GM19395 (cell line): ENCODE measurements around the gene NDRG2.

ENCODE experiments used
- ATAC-seq: cut with Tn5 transposase; IDR thresholded peaks from one replicate; pipeline ENCODE4 v1.9.1; 2021; ENCODE audit warnings: mild to moderate bottlenecking, moderate library complexity; ENCODE audit not compliant: unreplicated experiment

NDRG2 gene

GRCh38 chr14:21024585-21025370 lies at the start of gene NDRG2:
TSS of gene NDRG2 (minus strand) at chr14:21025061. CDS start at chr14:21023315, 1,746 bp downstream.
- ATAC-seq = no peak

- no peak for ATAC-seq
Measured at GRCh38 chr14:21073921-21074320, 49.1 kb upstream of the NDRG2 start.

GRCh38 chr14:21072781-21073339 lies 48.0 kb upstream of the NDRG2 start:
- no peak for ATAC-seq

GRCh38 chr14:21072031-21072473 lies 47.2 kb upstream of the NDRG2 start:
- ATAC-seq = no peak

GRCh38 chr14:21071225-21072030 lies 46.6 kb upstream of the NDRG2 start:
- ATAC-seq = peak; percentile 83

GRCh38 chr14:21070610-21071224 lies 45.9 kb upstream of the NDRG2 start:
- peak; percentile 26 for ATAC-seq

GRCh38 chr14:21070083-21070609 lies 45.3 kb upstream of the NDRG2 start, which contains the start of gene ARHGEF40:
TSS of gene ARHGEF40 (plus strand) at chr14:21070304. CDS start at chr14:21070397, 93 bp downstream.
- no peak for ATAC-seq

GRCh38 chr14:21069388-21070082 lies 44.7 kb upstream of the NDRG2 start:
- no peak for ATAC-seq

GRCh38 chr14:21068521-21069387 lies 43.9 kb upstream of the NDRG2 start:
- ATAC-seq = no peak

- ATAC-seq = no peak
Measured at GRCh38 chr14:21066882-21067502, 42.1 kb upstream of the NDRG2 start.

- no peak for ATAC-seq
Measured at GRCh38 chr14:21063479-21063878, 38.6 kb upstream of the NDRG2 start.

GRCh38 chr14:21061347-21061668 lies 36.4 kb upstream of the NDRG2 start:
- no peak for ATAC-seq

GRCh38 chr14:21060614-21061346 lies 35.9 kb upstream of the NDRG2 start:
- no peak for ATAC-seq

GRCh38 chr14:21059842-21060613 lies 35.2 kb upstream of the NDRG2 start:
- no peak for ATAC-seq

GRCh38 chr14:21058903-21059302 lies 34.0 kb upstream of the NDRG2 start:
- no peak for ATAC-seq

GRCh38 chr14:21057803-21058675 lies 33.2 kb upstream of the NDRG2 start, which contains the start of gene RNASE8:
TSS of gene RNASE8 (plus strand) at chr14:21057822. CDS start at chr14:21057893, 71 bp downstream.
- no peak for ATAC-seq
